Stomach smooth muscle (tissue), 2 donors: Measurements from ENCODE around the gene KLK13.

Source experiments
- H3K27ac ChIP-seq: one replicate; pipeline ENCODE4 v1.7.0; 2013; ENCODE audit warnings: mild to moderate bottlenecking, low read length, inconsistent platforms
- H3K27me3 ChIP-seq, 2 donors: one replicate each; pipeline ENCODE4 v1.7.0; 2013; ENCODE audit warnings: low read length in 2 of 2; ENCODE audit not compliant: insufficient read depth in 2 of 2, control insufficient read depth in 1 of 2
- H3K36me3 ChIP-seq, 2 donors: one replicate each; pipeline ENCODE4 v1.7.0; 2013; ENCODE audit warnings: low read length in 2 of 2; ENCODE audit not compliant: control insufficient read depth in 2 of 2, insufficient read depth in 2 of 2
- H3K4me1 ChIP-seq: one replicate; pipeline ENCODE4 v1.7.0; 2013; ENCODE audit warnings: low read length; ENCODE audit not compliant: control insufficient read depth, insufficient read depth
- H3K4me3 ChIP-seq, 2 donors: one replicate each; pipeline ENCODE4 v1.7.0; 2013; ENCODE audit warnings: low read length in 2 of 2
- H3K9ac ChIP-seq, 2 donors: one replicate each; pipeline ENCODE4 v1.7.0; 2013; ENCODE audit warnings: low read length in 2 of 2, mild to moderate bottlenecking in 1 of 2
- H3K9me3 ChIP-seq, 2 donors: one replicate each; pipeline ENCODE4 v1.7.0; 2013; ENCODE audit warnings: low read length in 2 of 2; ENCODE audit not compliant: control insufficient read depth in 2 of 2
- donor health status: healthy.
- donor health status: Pancreatic carcinoma.

Gene KLK13

GRCh38 chr19:51031220-51031879, 33.5 kb downstream of the KLK13 start:
- peaks cover 8 to 12% of the 10 kb centered on the region in 2 donors for H3K27me3 ChIP-seq
- no peak overlapping the region for H3K9ac ChIP-seq
- no peaks in the 10 kb centered on the region for H3K4me1 ChIP-seq
- no peak overlapping the region for H3K27ac ChIP-seq
- H3K36me3 ChIP-seq, result no peaks in the 10 kb centered on the region
- peaks cover 0 to 3% of the 10 kb centered on the region in 2 donors for H3K9me3 ChIP-seq
- no peak overlapping the region for H3K4me3 ChIP-seq

DNA sequence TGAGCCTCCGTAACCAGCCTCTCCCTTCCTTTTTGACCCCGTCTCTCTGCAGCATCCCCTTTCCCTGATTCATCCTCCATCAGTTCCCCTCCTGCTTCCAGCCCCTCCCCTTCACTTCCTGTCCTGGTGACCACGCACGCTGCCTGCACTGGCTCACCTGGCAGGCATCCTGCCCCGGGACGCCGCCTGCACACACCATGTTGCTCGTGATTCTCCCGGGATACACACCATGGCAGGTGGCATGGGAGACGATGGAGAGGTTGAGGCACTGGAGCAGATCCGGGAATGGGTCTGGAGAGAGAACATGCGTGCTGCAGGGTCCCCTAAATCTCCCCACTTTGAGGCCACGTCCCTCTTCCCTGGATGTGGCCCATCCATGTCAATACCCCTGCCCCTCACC, 34.3 kb downstream of the KLK13 start:
- Histone ChIP-seq H3K9ac (no peak overlapping the region), H3K27ac (no peak overlapping the region), H3K4me1 (no peaks in the 10 kb centered on the region), H3K36me3 (no peaks in the 10 kb centered on the region), H3K27me3 (peaks cover 12 to 13% of the 10 kb centered on the region in 2 donors), H3K4me3 (no peak overlapping the region), H3K9me3 (peaks cover 0 to 3% of the 10 kb centered on the region in 2 donors)

GRCh38 chr19:51029718-51030117, 35.2 kb downstream of the KLK13 start:
- no peaks in the 10 kb centered on the region for H3K36me3 ChIP-seq
- no peaks in the 10 kb centered on the region for H3K4me1 ChIP-seq
- H3K27me3 ChIP-seq, result peaks cover 13 to 16% of the 10 kb centered on the region in 2 donors
- no peak overlapping the region for H3K9ac ChIP-seq
- H3K27ac ChIP-seq, result no peak overlapping the region
- H3K4me3 ChIP-seq, result no peak overlapping the region
- H3K9me3 ChIP-seq, result peaks cover 0 to 3% of the 10 kb centered on the region in 2 donors

DNA sequence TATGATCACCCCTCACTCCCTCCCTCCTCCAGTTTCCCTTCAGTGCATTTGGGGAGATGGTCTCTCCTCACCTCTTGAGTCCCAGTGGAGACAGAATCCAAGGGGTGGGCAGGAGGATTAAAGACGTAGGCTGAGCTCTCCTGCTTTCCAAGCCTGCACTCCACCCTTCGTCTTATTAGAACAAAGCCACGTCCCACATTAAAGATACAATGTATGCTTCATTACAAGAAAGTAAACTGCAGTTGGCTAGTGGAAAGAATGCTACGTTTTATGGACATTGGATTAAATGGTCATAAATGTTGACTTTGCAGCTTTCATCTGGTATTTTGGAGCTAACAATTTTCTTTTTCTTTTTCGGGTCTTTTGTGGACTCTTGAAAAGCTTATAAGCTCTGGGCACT, 37.0 kb downstream of the KLK13 start:
- H3K4me1 ChIP-seq, result no peaks in the 10 kb centered on the region
- H3K9ac ChIP-seq, result no peak overlapping the region
- H3K4me3 ChIP-seq, result no peak overlapping the region
- H3K36me3 ChIP-seq, result no peaks in the 10 kb centered on the region
- H3K9me3 ChIP-seq, result peaks cover 0 to 3% of the 10 kb centered on the region in 2 donors
- H3K27me3 ChIP-seq, result peaks cover 17 to 18% of the 10 kb centered on the region in 2 donors
- H3K27ac ChIP-seq, result no peak overlapping the region

- Histone ChIP-seq H3K9ac (no peak overlapping the region), H3K27me3 (peaks cover 18 to 21% of the 10 kb centered on the region in 2 donors), H3K9me3 (peaks cover 0 to 3% of the 10 kb centered on the region in 2 donors), H3K27ac (no peak overlapping the region), H3K36me3 (no peaks in the 10 kb centered on the region), H3K4me3 (no peak overlapping the region), H3K4me1 (no peaks in the 10 kb centered on the region)
Measured at GRCh38 chr19:51027126-51027806, 37.6 kb downstream of the KLK13 start.

- Histone ChIP-seq H3K9me3 (peaks cover 0 to 3% of the 10 kb centered on the region in 2 donors), H3K27ac (no peak within 1 kb of the TSS), H3K36me3 (no peaks in the 10 kb centered on the region), H3K4me1 (no peaks in the 10 kb centered on the region), H3K27me3 (peaks cover 18 to 23% of the 10 kb centered on the region in 2 donors), H3K9ac (no peak within 1 kb of the TSS), H3K4me3 (no peak within 1 kb of the TSS)
Measured at GRCh38 chr19:51026554-51026831, 38.4 kb downstream of the KLK13 start, which contains the start of gene KLK11. Gene KLK11 (minus strand): TSS chr19:51026616. CDS start chr19:51025631, 985 bp downstream.

- no peaks in the 10 kb centered on the region for H3K4me1 ChIP-seq
- H3K36me3 ChIP-seq, result no peaks in the 10 kb centered on the region
- peaks cover 0 to 3% of the 10 kb centered on the region in 2 donors for H3K9me3 ChIP-seq
- H3K27ac ChIP-seq, result no peak overlapping the region
- H3K4me3 ChIP-seq, result no peak overlapping the region
- no peak overlapping the region for H3K9ac ChIP-seq
- H3K27me3 ChIP-seq, result peaks cover 18 to 23% of the 10 kb centered on the region in 2 donors
Measured at GRCh38 chr19:51025809-51026553, 38.9 kb downstream of the KLK13 start.

DNA sequence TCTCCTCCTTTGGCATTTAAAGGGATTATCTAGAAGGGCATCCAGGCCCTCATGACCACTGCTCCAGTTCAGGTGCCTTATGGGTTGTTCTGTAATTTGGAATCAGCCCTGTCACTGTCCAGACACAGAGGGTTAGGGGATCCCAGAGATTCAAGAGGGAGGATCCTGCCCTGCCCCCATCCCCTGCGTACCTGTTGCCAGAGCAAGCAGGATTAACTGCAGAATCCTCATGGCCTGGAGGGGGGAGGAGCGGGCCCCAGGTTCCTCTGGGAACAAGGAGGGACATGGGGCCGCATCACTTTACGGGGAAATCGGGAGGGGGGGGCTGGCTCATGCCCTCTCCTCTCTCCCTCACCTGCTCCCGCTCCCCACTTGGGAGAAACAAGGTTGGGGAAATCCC, 39.5 kb downstream of the KLK13 start:
- Histone ChIP-seq H3K9ac (no peak overlapping the region), H3K9me3 (peaks cover 0 to 3% of the 10 kb centered on the region in 2 donors), H3K4me1 (no peaks in the 10 kb centered on the region), H3K27ac (no peak overlapping the region), H3K4me3 (no peak overlapping the region), H3K27me3 (peaks cover 18 to 19% of the 10 kb centered on the region in 2 donors), H3K36me3 (no peaks in the 10 kb centered on the region)

- Histone ChIP-seq H3K9me3 (peaks cover 0 to 3% of the 10 kb centered on the region in 2 donors), H3K36me3 (no peaks in the 10 kb centered on the region), H3K27me3 (peaks cover 19% of the 10 kb centered on the region in 2 donors), H3K4me1 (no peaks in the 10 kb centered on the region), H3K4me3 (no peak overlapping the region), H3K27ac (no peak overlapping the region), H3K9ac (no peak overlapping the region)
Measured at GRCh38 chr19:51024924-51025323, 40.0 kb downstream of the KLK13 start.

DNA sequence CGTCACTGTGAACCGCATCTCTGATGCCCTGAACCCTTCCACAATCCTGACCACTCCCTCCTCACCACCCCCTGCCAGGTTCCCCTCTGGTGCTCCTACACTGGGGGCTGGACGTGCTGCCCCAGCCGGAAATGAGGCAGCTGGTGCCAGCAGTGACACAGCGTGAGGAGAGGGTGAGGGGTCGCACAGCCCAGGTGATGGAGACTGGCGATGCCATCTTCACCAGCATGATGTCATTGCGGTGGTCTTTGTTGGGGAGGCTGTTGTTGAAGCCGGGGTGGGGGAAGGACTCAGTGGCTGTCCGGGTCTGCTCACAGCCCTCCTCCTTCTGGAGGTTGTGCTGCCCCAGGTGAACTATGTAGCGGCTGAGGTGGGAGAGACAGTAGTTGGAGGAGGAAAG, 40.9 kb downstream of the KLK13 start:
- Histone ChIP-seq H3K36me3 (no peaks in the 10 kb centered on the region), H3K27ac (no peak overlapping the region), H3K27me3 (peaks cover 19 to 28% of the 10 kb centered on the region in 2 donors)

More for the DNA sequence above, 40.9 kb downstream of the KLK13 start:
- Histone ChIP-seq H3K9me3 (no peaks in the 10 kb centered on the region), H3K4me1 (peaks cover 3% of the 10 kb centered on the region), H3K4me3 (no peak overlapping the region), H3K9ac (no peak overlapping the region)
